ENCODE data around the gene MOB3B.

MOB3B gene

DNA sequence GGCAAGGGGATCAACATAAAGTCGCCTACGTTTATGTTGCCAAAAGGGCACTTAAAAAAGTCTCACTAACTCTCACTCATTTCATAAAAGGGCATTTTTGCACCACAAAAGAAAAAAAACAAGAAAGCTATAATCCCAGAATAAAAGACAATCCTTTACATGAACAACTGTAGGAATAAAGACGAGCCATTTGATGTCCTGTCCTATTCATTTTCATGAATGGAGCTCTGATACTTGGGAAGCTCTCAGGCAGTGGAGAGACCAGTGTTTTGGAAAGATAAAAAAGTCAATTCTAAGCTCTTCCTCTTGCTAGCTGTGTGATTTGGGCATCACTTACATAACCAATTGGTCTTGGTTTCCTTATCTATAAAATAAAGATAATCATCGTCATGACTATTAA is 137.2 kb downstream of the MOB3B start:
- no peak for DNase-seq (ENCODE audit: low read depth, low spot score)

- no peak for DNase-seq (ENCODE audit: low read depth, low spot score)
Observed at GRCh38 chr9:27391040-27391895, 138.3 kb downstream of the MOB3B start.

- no peak for DNase-seq (ENCODE audit: low read depth, low spot score)
Observed at GRCh38 chr9:27388150-27388549, 141.5 kb downstream of the MOB3B start.

GRCh38 chr9:27387722-27388121 is 141.9 kb downstream of the MOB3B start:
- no peak for DNase-seq (ENCODE audit: low read depth, low spot score)

DNA sequence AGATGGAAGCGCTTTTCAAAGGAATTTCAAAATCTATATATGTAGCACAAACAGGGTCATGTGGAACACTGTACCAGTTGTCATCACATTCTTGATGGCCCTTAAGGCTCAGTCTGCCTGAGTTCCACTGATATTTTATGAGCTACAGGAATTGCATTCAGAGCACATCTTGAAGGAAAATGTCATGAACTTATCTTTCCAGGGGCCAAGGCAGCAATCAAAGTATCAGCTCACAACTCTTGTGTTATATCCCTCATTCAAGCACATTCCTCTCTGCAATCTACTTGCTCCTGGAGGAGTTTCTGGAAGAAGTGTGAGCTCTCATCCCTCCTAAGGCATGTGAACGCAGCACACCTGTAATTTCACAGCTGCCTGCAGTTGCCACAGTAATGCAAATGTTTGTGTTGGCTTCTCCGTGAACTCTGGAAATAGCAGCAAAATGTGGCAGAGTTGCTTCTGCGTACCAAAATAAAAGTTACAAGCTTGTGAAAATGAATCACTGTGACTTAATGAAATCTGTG is 143.0 kb downstream of the MOB3B start:
- no peak for DNase-seq (ENCODE audit: low read depth, low spot score)

- no peak for DNase-seq (ENCODE audit: low read depth, low spot score)
Observed at GRCh38 chr9:27385606-27386322, 143.8 kb downstream of the MOB3B start.

- DNase-seq (ENCODE audit: low read depth, low spot score), result no peak
Observed at GRCh38 chr9:27384262-27385014, 145.2 kb downstream of the MOB3B start.

DNA sequence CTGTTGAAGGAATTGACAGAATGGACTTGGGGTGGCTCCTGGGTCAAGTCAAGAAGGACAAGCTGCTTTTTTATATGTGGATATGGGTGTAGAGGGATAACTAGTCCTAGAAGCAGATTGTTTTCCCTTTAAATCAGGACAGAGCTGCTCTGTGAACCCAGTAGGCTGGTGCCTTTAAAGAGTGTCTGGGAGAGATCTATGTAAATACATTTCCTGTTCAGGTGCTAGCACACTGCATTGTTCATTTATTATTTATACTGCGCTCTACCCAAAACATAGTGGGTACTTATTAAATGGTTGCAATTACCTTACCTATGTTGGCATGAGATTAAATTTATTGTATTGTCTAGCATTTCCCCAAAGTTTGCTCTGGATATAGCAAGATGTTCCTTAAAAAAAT is 146.1 kb downstream of the MOB3B start:
- DNase-seq (ENCODE audit: low read depth, low spot score), result no peak

DNA sequence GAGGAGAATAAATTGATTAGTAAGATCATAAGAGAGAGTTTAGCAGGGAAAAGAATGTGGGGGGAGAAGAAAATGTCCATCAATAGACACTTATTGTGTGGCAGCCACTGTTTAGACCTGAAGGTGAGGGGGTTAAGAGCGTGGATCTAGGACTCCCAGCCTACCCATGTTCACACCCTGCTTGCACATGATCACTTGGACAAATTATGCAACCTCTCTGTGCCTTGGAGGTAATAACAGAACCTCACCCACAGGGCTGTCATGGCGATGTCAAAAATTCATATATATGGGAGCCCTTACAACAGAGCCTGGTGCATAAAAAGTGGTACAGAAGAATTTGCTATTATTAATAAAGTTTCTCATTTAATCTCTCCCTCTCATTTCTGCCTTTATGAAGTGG is 146.6 kb downstream of the MOB3B start:
- no peak for DNase-seq (ENCODE audit: low read depth, low spot score)

DNA sequence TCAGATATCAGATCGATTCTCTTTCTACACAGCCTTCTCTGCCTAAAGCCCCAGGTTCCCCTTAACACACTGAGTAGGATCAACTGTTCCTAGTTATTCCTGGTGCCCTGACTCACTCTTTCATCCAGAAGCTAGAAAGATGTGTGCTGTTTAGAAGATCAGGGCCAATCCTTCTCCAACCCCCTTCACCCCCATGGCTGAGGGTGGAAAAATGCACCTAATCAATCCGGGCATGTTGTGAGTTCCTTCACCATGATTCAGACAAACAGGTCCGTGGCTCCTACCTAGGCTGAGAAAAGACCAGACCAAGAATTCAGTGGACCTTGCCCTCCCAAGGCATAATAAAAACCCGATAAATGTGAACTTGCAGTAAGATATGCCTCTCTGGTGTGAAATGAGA is 147.3 kb downstream of the MOB3B start:
- no peak for DNase-seq (ENCODE audit: low read depth, low spot score)

GRCh38 chr9:27379311-27380251 is 150.0 kb downstream of the MOB3B start:
- no peak for DNase-seq (ENCODE audit: low read depth, low spot score)

- no peak for DNase-seq (ENCODE audit: low read depth, low spot score)
Observed at GRCh38 chr9:27377811-27378456, 151.7 kb downstream of the MOB3B start.

GRCh38 chr9:27377147-27377807 is 152.3 kb downstream of the MOB3B start:
- DNase-seq (ENCODE audit: low read depth, low spot score), result no peak

DNA sequence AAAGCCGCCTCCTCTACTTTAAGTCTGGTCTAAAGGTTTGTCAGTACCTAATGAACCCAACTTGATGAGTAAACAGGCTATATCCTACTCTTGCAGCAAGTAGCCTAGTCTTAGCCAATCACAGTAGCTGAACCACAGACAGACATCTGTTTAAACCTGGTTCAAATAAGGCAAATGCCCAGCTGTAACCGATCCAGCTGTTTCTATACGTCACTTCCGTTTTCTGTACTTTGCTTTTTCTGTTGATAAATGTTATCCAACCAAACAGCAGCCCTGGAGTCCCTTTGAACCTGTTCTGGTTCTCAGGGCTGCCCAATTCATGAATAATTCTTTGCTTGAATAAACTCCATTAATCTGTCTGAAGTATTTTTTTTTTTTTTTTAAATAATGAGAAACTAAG is 155.8 kb downstream of the MOB3B start:
- DNase-seq (ENCODE audit: low read depth, low spot score), result no peak

GRCh38 chr9:27372615-27373014 is 157.0 kb downstream of the MOB3B start:
- DNase-seq (ENCODE audit: low read depth, low spot score), result no peak

- DNase-seq (ENCODE audit: low read depth, low spot score), result no peak
Observed at GRCh38 chr9:27371382-27371781, 158.2 kb downstream of the MOB3B start.

DNA sequence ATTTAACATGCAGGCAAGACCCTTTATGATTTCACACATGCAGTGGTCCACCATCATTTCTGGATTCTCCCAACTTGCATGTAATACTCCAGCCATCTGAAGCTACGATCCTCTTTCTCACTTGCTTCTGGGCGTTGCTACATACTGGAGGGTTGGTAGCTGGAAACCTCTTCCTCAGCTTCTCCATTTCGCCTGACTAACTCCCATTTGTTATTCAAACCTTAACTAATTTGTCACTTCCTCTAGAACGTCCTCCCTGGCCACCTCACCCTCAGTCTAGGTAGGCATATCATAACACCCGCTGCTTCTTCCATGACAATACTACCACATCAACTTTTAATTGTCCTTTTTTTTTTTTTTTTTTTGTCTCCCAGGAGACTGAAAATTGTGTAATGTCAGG is 160.0 kb downstream of the MOB3B start:
- no peak for DNase-seq (ENCODE audit: low read depth, low spot score)

GRCh38 chr9:27368316-27368985 is 161.2 kb downstream of the MOB3B start:
- DNase-seq (ENCODE audit: low read depth, low spot score), result no peak

DNA sequence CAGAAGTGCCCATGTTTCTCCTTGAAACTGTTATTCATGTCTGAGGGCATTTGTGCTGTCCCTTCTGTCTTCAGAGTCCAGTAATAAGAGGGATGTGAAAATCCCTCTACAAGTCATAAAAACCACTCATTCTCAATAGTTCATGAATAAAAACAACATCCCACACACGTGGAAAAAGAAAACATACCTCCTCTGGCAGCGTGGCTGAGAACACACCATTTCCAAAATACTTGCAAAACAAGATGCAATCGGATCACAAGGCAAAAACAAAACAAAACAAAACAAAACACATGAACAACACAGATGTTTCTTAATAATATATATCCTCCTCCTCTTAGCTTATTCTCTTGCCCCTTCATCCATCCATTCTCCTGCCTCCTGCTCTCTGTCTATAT is 161.7 kb downstream of the MOB3B start:
- no peak for DNase-seq (ENCODE audit: low read depth, low spot score)

Data from activated naive CD8-positive, alpha-beta T cell treated with anti-CD3 and anti-CD28 coated beads, Interleukin-2, amount 50 U/mL, for 16 hours (primary cell).